WTC11 (cell line): Measurements from ENCODE around the gene TRMT1L.

Experiments used
- ATF2 ChIP-seq: sonication (generic); formaldehyde crosslinking; IDR thresholded peaks from 2 replicates; pipeline ENCODE4 v1.8.1; 2022; ENCODE audit warnings: low read depth, missing genetic modification reagents, borderline replicate concordance
- FOXK1 ChIP-seq: sonication (generic); formaldehyde crosslinking; IDR thresholded peaks from 2 replicates; pipeline ENCODE4 v1.8.0; 2022; ENCODE audit warnings: mild to moderate bottlenecking, moderate library complexity, missing genetic modification reagents
- NFE2L1 ChIP-seq: sonication (generic); formaldehyde crosslinking; IDR thresholded peaks from 2 replicates; pipeline ENCODE4 v1.8.1; 2023; ENCODE audit warnings: missing genetic modification reagents
- TCF7 ChIP-seq: sonication (generic); formaldehyde crosslinking; IDR thresholded peaks from 2 replicates; pipeline ENCODE4 v1.8.0; 2022; ENCODE audit warnings: mild to moderate bottlenecking, low read depth, missing genetic modification reagents, moderate library complexity
- TF ChIP-seq, protein P1 (sequence below): fragments of 200-600 bp; IDR thresholded peaks from 2 replicates; pipeline ENCODE4 v1.8.0; 2022; ENCODE audit warnings: antibody characterized with exemption
- TF ChIP-seq, protein P2 (sequence below): sonication (generic); formaldehyde crosslinking; IDR thresholded peaks from 2 replicates; pipeline ENCODE4 v1.8.1; 2023; ENCODE audit warnings: mild to moderate bottlenecking, missing genetic modification reagents, moderate library complexity
- TF ChIP-seq, protein P3 (sequence below): sonication (generic); formaldehyde crosslinking; IDR thresholded peaks from 2 replicates; pipeline ENCODE4 v1.8.1; 2023; ENCODE audit warnings: mild to moderate bottlenecking, missing genetic modification reagents

- TF ChIP-seq, protein P1, sequence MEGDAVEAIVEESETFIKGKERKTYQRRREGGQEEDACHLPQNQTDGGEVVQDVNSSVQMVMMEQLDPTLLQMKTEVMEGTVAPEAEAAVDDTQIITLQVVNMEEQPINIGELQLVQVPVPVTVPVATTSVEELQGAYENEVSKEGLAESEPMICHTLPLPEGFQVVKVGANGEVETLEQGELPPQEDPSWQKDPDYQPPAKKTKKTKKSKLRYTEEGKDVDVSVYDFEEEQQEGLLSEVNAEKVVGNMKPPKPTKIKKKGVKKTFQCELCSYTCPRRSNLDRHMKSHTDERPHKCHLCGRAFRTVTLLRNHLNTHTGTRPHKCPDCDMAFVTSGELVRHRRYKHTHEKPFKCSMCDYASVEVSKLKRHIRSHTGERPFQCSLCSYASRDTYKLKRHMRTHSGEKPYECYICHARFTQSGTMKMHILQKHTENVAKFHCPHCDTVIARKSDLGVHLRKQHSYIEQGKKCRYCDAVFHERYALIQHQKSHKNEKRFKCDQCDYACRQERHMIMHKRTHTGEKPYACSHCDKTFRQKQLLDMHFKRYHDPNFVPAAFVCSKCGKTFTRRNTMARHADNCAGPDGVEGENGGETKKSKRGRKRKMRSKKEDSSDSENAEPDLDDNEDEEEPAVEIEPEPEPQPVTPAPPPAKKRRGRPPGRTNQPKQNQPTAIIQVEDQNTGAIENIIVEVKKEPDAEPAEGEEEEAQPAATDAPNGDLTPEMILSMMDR, result no peak
- no peak for TF ChIP-seq FOXK1 (CRISPR knock-in tag)
- TF ChIP-seq TCF7 (CRISPR knock-in tag), result no peak
- TF ChIP-seq, protein P2, sequence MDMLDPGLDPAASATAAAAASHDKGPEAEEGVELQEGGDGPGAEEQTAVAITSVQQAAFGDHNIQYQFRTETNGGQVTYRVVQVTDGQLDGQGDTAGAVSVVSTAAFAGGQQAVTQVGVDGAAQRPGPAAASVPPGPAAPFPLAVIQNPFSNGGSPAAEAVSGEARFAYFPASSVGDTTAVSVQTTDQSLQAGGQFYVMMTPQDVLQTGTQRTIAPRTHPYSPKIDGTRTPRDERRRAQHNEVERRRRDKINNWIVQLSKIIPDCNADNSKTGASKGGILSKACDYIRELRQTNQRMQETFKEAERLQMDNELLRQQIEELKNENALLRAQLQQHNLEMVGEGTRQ (CRISPR knock-in tag), result no peak
- TF ChIP-seq NFE2L1 (CRISPR knock-in tag), result no peak
- TF ChIP-seq ATF2, result no peak
- TF ChIP-seq, protein P3, sequence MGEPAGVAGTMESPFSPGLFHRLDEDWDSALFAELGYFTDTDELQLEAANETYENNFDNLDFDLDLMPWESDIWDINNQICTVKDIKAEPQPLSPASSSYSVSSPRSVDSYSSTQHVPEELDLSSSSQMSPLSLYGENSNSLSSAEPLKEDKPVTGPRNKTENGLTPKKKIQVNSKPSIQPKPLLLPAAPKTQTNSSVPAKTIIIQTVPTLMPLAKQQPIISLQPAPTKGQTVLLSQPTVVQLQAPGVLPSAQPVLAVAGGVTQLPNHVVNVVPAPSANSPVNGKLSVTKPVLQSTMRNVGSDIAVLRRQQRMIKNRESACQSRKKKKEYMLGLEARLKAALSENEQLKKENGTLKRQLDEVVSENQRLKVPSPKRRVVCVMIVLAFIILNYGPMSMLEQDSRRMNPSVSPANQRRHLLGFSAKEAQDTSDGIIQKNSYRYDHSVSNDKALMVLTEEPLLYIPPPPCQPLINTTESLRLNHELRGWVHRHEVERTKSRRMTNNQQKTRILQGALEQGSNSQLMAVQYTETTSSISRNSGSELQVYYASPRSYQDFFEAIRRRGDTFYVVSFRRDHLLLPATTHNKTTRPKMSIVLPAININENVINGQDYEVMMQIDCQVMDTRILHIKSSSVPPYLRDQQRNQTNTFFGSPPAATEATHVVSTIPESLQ (CRISPR knock-in tag), result no peak
Measured at GRCh38 chr1:185083818-185084217, 72.9 kb downstream of the TRMT1L start.
